Measurements from ENCODE around the gene AVPR1A. TPM values are rescaled to one million over a fixed set of nuclear protein-coding genes. Genes with fewer than 3 reads are reported as not detected.

AVPR1A gene
- total RNA-seq, 4 donors from 2014 or later, result 11.6 to 34.2 (median 20.8) TPM

DNA sequence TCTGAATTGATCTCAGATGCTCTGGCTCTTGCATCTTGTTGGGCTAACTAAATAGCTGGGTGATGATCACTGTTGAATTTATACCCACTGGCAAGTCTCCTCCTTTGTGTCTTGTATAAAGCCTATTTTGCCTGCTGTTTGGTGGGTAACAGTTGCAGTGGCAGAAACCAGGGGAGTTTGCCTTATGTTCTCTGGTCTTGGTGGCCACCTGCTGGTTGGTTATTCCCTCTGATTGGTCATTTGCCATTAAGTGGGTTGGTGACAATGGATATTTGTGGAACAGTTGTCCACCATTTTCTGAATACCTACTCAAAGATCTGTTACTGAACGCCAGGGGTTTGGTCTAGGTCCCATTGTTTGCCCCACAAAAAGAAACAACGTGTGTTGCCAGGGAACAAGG, 52.1 kb downstream of the AVPR1A start:
- WGBS, 2 donors, result 91 to 93% methylated on average over 2 of the region's 2 CpGs
- no peaks in the 10 kb centered on the region for H3K9me3 ChIP-seq
- intact Hi-C loops (cut with DNase I), result no loop called here

DNA sequence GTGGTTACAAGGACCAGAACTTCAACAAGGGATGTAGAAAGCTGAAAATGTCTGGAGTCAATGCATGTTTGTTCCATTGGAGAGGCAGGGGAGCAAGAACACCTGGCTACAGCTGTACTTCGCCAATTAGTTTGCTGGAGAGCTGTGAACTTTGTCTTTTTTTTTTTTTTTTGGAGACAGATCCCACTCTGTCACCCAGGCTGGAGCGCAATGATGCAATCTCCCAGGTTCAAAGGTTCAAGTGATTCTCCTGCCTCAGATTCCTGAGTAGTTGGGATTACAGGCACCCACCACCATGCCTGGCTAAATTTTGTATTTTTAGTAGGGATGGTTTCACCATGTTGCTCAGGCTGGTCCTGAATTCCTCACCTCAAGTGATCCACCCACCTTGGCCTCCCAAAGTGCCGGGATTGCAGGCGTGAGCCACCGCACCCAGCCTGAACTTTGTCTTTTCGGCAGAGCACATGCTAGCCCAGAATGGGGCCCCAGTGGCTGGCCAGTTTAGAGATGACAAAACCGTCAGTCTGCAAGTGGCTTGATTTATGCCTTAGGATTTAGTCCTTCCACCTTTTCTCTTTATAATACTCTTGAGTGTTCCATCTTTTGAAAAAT, 55.5 kb downstream of the AVPR1A start:
- intact Hi-C loops (cut with DNase I), result no loop called here
- 88 to 96% methylated on average over 7 of the region's 7 CpGs for WGBS, 2 donors
- no peak for DNase-seq

More for the DNA sequence above, 52.1 kb downstream of the AVPR1A start:
- TF ChIP-seq, protein P1, sequence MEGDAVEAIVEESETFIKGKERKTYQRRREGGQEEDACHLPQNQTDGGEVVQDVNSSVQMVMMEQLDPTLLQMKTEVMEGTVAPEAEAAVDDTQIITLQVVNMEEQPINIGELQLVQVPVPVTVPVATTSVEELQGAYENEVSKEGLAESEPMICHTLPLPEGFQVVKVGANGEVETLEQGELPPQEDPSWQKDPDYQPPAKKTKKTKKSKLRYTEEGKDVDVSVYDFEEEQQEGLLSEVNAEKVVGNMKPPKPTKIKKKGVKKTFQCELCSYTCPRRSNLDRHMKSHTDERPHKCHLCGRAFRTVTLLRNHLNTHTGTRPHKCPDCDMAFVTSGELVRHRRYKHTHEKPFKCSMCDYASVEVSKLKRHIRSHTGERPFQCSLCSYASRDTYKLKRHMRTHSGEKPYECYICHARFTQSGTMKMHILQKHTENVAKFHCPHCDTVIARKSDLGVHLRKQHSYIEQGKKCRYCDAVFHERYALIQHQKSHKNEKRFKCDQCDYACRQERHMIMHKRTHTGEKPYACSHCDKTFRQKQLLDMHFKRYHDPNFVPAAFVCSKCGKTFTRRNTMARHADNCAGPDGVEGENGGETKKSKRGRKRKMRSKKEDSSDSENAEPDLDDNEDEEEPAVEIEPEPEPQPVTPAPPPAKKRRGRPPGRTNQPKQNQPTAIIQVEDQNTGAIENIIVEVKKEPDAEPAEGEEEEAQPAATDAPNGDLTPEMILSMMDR (IDR thresholded peaks at IDR 0.05), result no peak
- TF ChIP-seq POLR2A (IDR thresholded peaks at IDR 0.05), result no peak
- no peak overlapping the region for H3K4me3 ChIP-seq (replicated peaks in 1 of 3)
- H3K4me1 ChIP-seq, result no peaks in the 10 kb centered on the region
- no peaks in the 10 kb centered on the region for H3K36me3 ChIP-seq
- no peak overlapping the region for H3K27ac ChIP-seq
- DNase-seq, result no peak
- H3K27me3 ChIP-seq, result no peaks in the 10 kb centered on the region

DNA sequence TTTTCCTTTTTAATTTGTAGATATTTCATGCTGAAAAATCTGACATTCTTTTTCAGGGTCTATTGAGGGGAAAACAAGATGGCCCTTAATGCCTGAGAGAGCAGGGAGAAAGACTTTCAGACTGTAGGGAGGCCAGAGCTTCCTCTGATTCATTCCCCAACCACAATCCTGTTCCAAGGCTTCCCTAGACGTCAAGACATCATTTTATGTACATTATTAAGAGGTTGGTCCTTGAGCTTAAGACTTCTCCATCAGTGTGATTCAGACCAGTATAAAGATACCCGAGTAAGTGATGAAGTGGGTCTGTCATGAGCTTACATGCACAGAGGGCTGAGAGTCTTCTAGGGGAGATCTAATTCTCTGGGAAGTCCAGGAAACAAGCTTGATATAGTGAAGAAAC, 57.3 kb downstream of the AVPR1A start:
- 72 to 76% methylated on average over 2 of the region's 2 CpGs for WGBS, 2 donors
- H3K4me3 ChIP-seq (replicated peaks in 1 of 3), result no peak overlapping the region

More for the DNA sequence above, 55.5 kb downstream of the AVPR1A start:
- H3K27ac ChIP-seq, result no peak overlapping the region
- no peaks in the 10 kb centered on the region for H3K36me3 ChIP-seq
- H3K4me1 ChIP-seq, result no peaks in the 10 kb centered on the region
- H3K27me3 ChIP-seq, result no peaks in the 10 kb centered on the region
- TF ChIP-seq POLR2A (IDR thresholded peaks at IDR 0.05), result no peak
- TF ChIP-seq, protein P1 (IDR thresholded peaks at IDR 0.05), result no peak
- no peak overlapping the region for H3K4me3 ChIP-seq (replicated peaks in 1 of 3)
- H3K9me3 ChIP-seq, result no peaks in the 10 kb centered on the region

DNA sequence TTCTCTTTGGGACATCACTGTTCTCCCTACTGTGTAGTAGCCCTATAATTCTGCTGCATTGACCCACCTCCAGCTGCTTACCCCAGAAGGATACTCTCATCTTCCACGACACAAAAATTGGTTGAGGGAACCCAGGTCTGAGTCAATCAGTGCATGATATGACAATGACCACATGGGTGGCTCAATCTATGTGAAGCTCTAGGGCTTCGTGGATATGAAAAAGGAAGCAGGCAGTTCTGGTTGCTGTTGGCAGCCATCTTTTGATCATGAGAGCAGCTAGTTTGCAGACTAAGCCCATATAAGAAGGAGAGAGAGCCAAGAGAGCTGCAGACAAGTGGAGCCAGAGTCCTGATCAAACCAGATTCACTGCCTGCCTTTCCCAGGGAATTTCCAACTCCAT, 57.9 kb downstream of the AVPR1A start:
- no peak for DNase-seq
- WGBS, 2 donors, result 80 to 83% methylated on average over 2 of the region's 2 CpGs
- Histone ChIP-seq H3K4me1 (no peaks in the 10 kb centered on the region), H3K27ac (no peak overlapping the region), H3K9me3 (no peaks in the 10 kb centered on the region), H3K36me3 (no peaks in the 10 kb centered on the region), H3K27me3 (no peaks in the 10 kb centered on the region), H3K4me3 (replicated peaks in 1 of 3) (no peak overlapping the region)
- intact Hi-C loops (cut with DNase I), result no loop called here
- TF ChIP-seq POLR2A (IDR thresholded peaks at IDR 0.05), result no peak
- TF ChIP-seq, protein P1 (IDR thresholded peaks at IDR 0.05), result no peak

More for the DNA sequence above, 57.3 kb downstream of the AVPR1A start:
- Histone ChIP-seq H3K27me3 (no peaks in the 10 kb centered on the region), H3K9me3 (no peaks in the 10 kb centered on the region), H3K27ac (no peak overlapping the region), H3K36me3 (no peaks in the 10 kb centered on the region), H3K4me1 (no peaks in the 10 kb centered on the region)
- TF ChIP-seq POLR2A (IDR thresholded peaks at IDR 0.05), result no peak
- TF ChIP-seq, protein P1 (IDR thresholded peaks at IDR 0.05), result no peak
- intact Hi-C loops (cut with DNase I), result no loop called here
- DNase-seq, result no peak

Other genes with a start within 250 kb of the AVPR1A start
- gene PPM1H, start 216.1 kb downstream of the AVPR1A start, total RNA-seq, result 10 to 100 TPM in 2 of 4 donors, 1 to 10 TPM in 2; 3.9 to 12.7 (median 9.0) TPM